ENCODE results near the gene PRSS38.

The PRSS38 gene

DNA sequence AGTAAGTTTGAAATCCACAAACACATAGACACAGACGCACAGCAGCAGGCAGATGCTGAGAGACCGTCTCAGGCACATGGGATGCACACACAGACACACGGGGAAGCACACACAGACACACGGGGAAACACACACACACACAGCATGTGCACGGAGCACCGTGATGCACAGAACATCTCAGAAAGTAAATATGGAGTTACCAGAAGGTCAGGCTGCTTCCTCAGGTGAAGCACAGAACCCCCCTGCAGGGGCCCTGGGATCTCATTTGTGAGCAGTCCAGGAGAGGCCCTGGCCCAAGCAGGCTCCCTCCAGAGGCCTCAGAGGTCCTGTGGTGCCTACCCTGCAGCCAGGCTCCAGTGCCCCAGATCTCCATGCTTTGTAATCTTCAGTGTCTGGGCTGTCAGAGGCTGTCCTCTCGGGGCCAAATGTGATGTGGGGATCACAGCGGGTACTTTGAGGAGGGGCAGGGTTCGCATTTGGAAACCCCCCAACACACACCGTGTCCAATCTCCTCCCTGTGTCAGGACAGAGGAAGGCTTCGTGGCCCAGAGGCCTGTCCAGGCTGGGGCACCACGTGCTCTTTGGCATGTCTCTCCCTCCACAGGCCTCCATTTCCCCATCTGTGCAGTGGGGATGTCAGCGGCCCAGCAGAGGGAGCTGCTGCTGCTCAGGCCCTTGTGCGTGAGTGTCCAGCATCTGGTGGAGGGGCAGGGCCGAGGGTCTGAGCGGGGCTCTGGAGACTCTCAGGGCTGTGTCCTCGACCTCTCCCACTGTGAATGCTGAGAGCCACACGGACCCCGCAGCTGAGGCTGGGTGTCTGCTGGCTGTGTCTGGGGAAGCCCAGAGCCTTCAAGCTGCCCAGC lies 23.0 kb upstream of the PRSS38 start:
- Histone ChIP-seq H3K9me3 (ENCODE audit: control insufficient read depth, low read length) (no peaks in the 10 kb centered on the region), H3K79me2 (no peaks in the 10 kb centered on the region), H2AFZ (no peak overlapping the region), H3K9ac (no peak overlapping the region), H3K36me3 (ENCODE audit: control insufficient read depth, insufficient read depth, low read length) (no peaks in the 10 kb centered on the region), H3K4me3 (ENCODE audit: low read depth, low read length) (no peak overlapping the region), H3K27ac (no peak overlapping the region), H3K27me3 (ENCODE audit: control insufficient read depth, insufficient read depth, low read length) (no peaks in the 10 kb centered on the region), H3K4me1 (no peaks in the 10 kb centered on the region), H3K4me2 (ENCODE audit: low read length) (no peak overlapping the region)
- TF ChIP-seq, protein P1, sequence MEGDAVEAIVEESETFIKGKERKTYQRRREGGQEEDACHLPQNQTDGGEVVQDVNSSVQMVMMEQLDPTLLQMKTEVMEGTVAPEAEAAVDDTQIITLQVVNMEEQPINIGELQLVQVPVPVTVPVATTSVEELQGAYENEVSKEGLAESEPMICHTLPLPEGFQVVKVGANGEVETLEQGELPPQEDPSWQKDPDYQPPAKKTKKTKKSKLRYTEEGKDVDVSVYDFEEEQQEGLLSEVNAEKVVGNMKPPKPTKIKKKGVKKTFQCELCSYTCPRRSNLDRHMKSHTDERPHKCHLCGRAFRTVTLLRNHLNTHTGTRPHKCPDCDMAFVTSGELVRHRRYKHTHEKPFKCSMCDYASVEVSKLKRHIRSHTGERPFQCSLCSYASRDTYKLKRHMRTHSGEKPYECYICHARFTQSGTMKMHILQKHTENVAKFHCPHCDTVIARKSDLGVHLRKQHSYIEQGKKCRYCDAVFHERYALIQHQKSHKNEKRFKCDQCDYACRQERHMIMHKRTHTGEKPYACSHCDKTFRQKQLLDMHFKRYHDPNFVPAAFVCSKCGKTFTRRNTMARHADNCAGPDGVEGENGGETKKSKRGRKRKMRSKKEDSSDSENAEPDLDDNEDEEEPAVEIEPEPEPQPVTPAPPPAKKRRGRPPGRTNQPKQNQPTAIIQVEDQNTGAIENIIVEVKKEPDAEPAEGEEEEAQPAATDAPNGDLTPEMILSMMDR (IDR thresholded peaks at IDR 0.05) = no peak

DNA sequence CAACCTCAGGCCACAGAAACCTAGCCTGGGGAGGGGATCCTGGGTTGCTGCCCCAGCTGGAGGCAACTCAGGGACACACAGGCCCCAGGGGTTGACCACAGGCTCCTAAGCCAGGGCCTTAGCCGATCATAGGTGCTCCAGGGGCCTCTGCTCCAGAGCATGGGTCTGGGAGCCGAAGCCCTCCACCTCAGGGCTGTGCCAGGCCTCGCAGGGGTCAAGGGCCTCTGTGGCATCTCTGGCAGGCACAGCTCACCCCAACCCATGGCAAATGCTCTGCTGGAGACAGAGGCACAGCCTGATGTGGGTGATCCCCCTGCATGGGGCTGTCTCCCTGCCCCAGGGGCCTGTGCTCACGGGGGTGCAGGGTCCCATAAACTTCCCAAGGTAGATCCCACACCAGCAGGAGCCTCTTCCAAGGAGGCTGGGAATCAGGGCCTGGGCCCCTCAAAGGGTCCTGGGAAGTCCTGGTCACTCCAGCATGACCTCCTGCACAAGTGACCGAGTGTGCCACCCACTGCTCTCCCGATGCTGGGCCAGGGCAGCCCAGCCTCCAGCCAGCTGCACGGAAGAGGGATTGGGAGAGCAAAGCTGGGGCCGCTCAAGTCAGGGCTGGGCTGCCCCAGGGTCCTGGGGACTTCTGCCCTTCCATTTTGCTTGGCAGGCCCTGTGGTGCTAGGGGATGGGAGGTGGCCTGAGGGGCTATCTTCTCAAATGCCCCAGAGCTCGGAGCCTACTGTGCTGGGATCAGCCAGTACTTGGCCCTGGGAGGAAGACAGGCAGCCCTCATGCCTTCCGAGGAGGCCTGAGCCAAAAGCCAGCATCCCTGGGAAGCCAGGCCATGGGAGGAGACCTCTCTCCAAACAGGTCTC lies 22.2 kb upstream of the PRSS38 start:
- Histone ChIP-seq H3K79me2 (no peaks in the 10 kb centered on the region), H3K4me1 (no peaks in the 10 kb centered on the region), H2AFZ (no peak overlapping the region), H3K4me2 (ENCODE audit: low read length) (no peak overlapping the region), H3K9ac (no peak overlapping the region), H3K36me3 (ENCODE audit: control insufficient read depth, insufficient read depth, low read length) (no peaks in the 10 kb centered on the region), H3K9me3 (ENCODE audit: control insufficient read depth, low read length) (no peaks in the 10 kb centered on the region), H3K27ac (no peak overlapping the region), H3K4me3 (ENCODE audit: low read depth, low read length) (no peak overlapping the region), H3K27me3 (ENCODE audit: control insufficient read depth, insufficient read depth, low read length) (no peaks in the 10 kb centered on the region)
- TF ChIP-seq, protein P1 (IDR thresholded peaks at IDR 0.05) = no peak

DNA sequence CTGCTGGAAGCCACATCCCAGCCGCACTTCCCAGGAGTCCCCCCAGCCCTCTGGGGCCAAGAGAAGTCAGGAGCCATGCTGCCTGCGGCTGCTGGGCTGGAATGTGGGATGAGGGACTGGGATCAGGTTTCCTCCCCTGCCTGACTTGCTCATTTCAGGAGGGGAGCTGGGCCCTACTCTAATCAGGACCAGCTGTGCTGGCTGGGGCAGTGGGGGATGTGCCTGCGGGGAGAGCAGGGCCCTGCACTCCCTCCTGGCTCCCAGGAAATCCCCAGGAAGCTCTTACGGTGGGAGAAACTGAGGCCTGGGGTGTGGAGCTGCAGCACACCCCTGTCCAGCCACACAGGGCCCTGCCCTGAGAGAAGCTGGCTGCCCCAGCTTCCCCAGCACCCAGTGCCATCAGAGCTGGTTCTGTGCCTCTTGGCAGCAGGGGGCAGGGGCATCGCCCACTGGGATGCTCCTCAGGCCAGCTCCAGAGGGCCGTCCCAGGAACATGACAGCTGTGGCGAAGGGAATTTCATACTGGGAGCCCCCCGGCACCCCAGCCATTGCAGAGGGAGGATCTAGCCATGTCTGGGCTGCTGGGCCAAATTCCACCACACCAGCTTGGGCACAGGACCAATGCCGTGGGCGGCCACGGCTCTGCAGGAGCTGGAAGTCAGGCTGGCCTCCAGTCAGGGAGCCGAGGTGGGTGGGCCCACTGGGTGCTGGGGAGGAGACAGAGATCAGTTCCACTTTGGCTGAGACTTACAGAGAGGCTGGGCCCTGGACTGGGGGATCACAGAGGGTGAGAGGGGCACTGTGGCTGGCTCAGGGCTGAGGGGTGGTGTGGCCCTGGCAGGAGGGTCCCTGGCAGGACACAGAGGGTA lies 21.3 kb upstream of the PRSS38 start:
- TF ChIP-seq, protein P1 (IDR thresholded peaks at IDR 0.05) = no peak
- H3K27me3 ChIP-seq (ENCODE audit: control insufficient read depth, insufficient read depth, low read length) = no peaks in the 10 kb centered on the region
- no peaks in the 10 kb centered on the region for H3K9me3 ChIP-seq (ENCODE audit: control insufficient read depth, low read length)
- no peak overlapping the region for H2AFZ ChIP-seq
- H3K4me3 ChIP-seq (ENCODE audit: low read depth, low read length) = no peak overlapping the region
- H3K27ac ChIP-seq = no peak overlapping the region
- no peaks in the 10 kb centered on the region for H3K36me3 ChIP-seq (ENCODE audit: control insufficient read depth, insufficient read depth, low read length)
- H3K9ac ChIP-seq = no peak overlapping the region
- H3K4me2 ChIP-seq (ENCODE audit: low read length) = no peak overlapping the region
- H3K79me2 ChIP-seq = no peaks in the 10 kb centered on the region
- H3K4me1 ChIP-seq = no peaks in the 10 kb centered on the region

DNA sequence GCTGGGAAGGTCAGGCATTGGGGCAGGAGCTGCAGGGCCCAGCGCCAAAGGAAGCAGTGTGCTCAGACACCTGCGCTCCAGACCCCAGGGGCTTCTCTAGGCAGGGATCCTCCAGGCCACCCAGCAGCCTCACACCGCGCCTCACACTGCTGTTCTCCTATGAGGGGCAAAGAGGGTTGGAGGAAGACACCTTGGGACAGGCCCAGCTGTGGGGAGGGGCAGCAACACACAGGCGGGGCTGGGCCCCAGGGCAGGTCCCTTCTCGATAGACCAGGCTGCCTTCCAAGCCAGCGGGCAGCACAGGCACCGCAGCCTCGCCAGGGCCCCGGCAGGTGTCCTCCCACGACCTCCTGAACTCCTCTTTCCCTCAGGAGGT lies 20.7 kb upstream of the PRSS38 start:
- no peaks in the 10 kb centered on the region for H3K36me3 ChIP-seq (ENCODE audit: control insufficient read depth, insufficient read depth, low read length)
- no peak overlapping the region for H3K27ac ChIP-seq
- TF ChIP-seq, protein P1 (IDR thresholded peaks at IDR 0.05) = no peak
- H2AFZ ChIP-seq = no peak overlapping the region
- no peaks in the 10 kb centered on the region for H3K79me2 ChIP-seq
- no peaks in the 10 kb centered on the region for H3K27me3 ChIP-seq (ENCODE audit: control insufficient read depth, insufficient read depth, low read length)
- H3K4me2 ChIP-seq (ENCODE audit: low read length) = no peak overlapping the region
- H3K9me3 ChIP-seq (ENCODE audit: control insufficient read depth, low read length) = no peaks in the 10 kb centered on the region
- no peak overlapping the region for H3K9ac ChIP-seq
- no peaks in the 10 kb centered on the region for H3K4me1 ChIP-seq
- no peak overlapping the region for H3K4me3 ChIP-seq (ENCODE audit: low read depth, low read length)
